ENCODE measurements around the gene PGC. TPM values are rescaled to one million over a fixed set of nuclear protein-coding genes. Genes with fewer than 3 reads are reported as not detected.

PGC gene
- polyA plus RNA-seq, 3 donors = not detected

DNA sequence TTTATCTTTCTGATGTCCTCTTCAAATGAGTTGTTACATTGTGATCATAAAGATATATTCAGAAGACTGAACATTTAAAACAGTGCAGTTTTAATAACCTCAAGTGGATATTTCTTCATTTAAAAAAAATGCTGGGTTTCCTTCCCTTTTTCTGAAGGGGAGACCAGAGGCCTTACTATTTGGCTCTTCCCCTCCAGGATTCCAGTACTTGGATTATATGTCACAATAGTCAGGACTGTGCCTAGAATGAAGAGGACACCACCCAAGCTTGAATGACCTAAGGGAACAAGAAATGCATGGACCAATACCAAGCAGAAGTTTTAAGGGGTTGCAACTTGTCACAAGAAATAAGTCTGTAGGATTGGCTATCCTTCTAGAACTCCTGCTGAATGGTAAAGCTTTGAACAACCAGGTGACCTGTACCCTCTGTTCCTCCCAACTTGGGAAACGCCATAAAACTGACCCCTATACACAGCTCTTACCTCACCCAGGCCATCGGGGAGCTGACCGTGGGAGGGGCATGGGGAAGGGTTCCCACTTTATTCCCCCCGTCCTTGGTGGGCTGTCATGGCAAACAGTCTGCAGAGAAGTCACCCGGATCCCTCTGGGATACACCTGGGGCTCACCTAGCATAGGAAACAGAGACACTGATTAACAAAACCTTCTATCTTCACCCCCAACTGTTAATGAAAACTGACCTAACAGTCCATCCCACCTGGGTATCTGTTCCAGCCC lies 30.5 kb upstream of the PGC start:
- 94% methylated on average over 2 of the region's 5 CpGs for WGBS (ENCODE audit: insufficient coverage)
- H3K4me3 Mint-ChIP-seq = peak overlapping the region in 1 of 2 donors; percentile 66
- no peaks in the 10 kb centered on the region for H3K9me3 ChIP-seq (replicated peaks in 1 of 2; ENCODE audit: control insufficient read depth in 1 of 2, insufficient read depth in 1 of 2, low read length in 2 of 2)
- TF ChIP-seq CTCF (IDR thresholded peaks at IDR 0.05) = no peak
- peaks cover 3 to 11% (median 4%) of the 10 kb centered on the region in 3 donors for H3K27me3 Mint-ChIP-seq (ENCODE audit: low read depth in 3 of 3)
- H3K4me2 ChIP-seq (replicated peaks; ENCODE audit: extremely low read depth, low read length, poor library complexity, severe bottlenecking) = peak overlapping the region; percentile 45
- H3K27me3 ChIP-seq (ENCODE audit: control insufficient read depth in 2 of 2, insufficient read depth in 2 of 2, low read length in 2 of 2) = peaks cover 0 to 3% of the 10 kb centered on the region in 2 donors
- no peaks in the 10 kb centered on the region for H3K9me3 Mint-ChIP-seq
- no peak overlapping the region for H2AFZ ChIP-seq (ENCODE audit: insufficient read depth, low read depth, low read length, poor library complexity, severe bottlenecking)
- H3K9ac ChIP-seq (ENCODE audit: insufficient read depth, low read length, poor library complexity, severe bottlenecking) = peak overlapping the region; percentile 10
- H4K20me1 ChIP-seq (ENCODE audit: insufficient read depth, low read length) = no peaks in the 10 kb centered on the region
- H3K36me3 ChIP-seq (replicated peaks in 1 of 2; ENCODE audit: control insufficient read depth in 1 of 2, insufficient read depth in 2 of 2, low read length in 2 of 2) = peaks cover 16 to 30% of the 10 kb centered on the region in 2 donors
- H3K27ac ChIP-seq (ENCODE audit: low read depth in 1 of 2, low read length in 2 of 2) = peak overlapping the region; percentile 60 to 62
- intact Hi-C loops (cut with micrococcal nuclease) = loop anchor here (5.0 to 10.0 kb wide), 3 partner anchors 70 to 173 kb away; no protein-coding TSS in a partner anchor
- peaks cover 44% of the 10 kb centered on the region for H3K4me1 Mint-ChIP-seq
- H3K36me3 Mint-ChIP-seq = peaks cover 26 to 39% of the 10 kb centered on the region in 2 donors
- H3K4me3 ChIP-seq (replicated peaks in 1 of 3; ENCODE audit: low read depth in 2 of 3, low read length in 3 of 3) = peak overlapping the region in 1 of 3 experiments; percentile 16
- peak; percentile 31 to 57 (median 45) for DNase-seq
- peak overlapping the region; percentile 67 to 92 (median 87) for H3K27ac Mint-ChIP-seq
- peaks cover 7% of the 10 kb centered on the region for H3K79me2 ChIP-seq (ENCODE audit: insufficient read depth, low read length)
- peaks cover 42 to 58% of the 10 kb centered on the region in 2 donors for H3K4me1 ChIP-seq (ENCODE audit: control insufficient read depth in 1 of 2, insufficient read depth in 2 of 2, low read length in 2 of 2)

DNA sequence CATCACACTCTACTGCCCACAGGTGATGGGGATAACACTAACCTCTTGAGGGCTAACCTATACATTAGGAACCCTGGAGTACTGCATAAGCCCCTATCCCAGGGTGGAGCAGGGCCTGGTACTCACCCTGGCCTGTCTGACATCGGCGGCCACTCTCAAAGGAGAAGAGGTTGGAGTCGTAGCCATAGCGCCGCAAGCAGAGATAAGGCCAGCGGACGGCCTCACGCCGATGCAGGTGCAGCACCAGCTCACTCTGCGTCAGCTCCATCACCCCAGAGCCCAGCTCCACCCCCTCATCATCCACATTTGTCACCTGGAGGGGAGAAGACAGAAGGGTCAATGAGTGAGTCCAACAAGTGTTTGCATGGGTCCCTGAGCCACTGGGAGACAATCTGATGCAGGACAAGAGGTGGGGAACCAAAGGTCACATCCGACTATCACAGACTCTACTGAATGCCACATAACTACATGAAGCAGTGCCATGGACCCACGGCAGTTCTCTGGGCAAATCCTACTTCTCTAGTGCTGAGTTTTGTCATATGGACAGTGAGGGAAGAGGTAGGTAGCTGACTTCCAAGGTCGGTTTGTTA lies 28.2 kb upstream of the PGC start:
- intact Hi-C loops (cut with micrococcal nuclease) = loop anchor here (5.0 to 10.0 kb wide), 3 partner anchors 68 to 171 kb away; no protein-coding TSS in a partner anchor
- Histone ChIP-seq H2AFZ (ENCODE audit: insufficient read depth, low read depth, low read length, poor library complexity, severe bottlenecking) (no peak overlapping the region), H3K4me1 (ENCODE audit: control insufficient read depth in 1 of 2, insufficient read depth in 2 of 2, low read length in 2 of 2) (peaks cover 31 to 41% of the 10 kb centered on the region in 2 donors), H3K9me3 (replicated peaks in 1 of 2; ENCODE audit: control insufficient read depth in 1 of 2, insufficient read depth in 1 of 2, low read length in 2 of 2) (no peaks in the 10 kb centered on the region), H3K79me2 (ENCODE audit: insufficient read depth, low read length) (peaks cover 7% of the 10 kb centered on the region), H3K36me3 (replicated peaks in 1 of 2; ENCODE audit: control insufficient read depth in 1 of 2, insufficient read depth in 2 of 2, low read length in 2 of 2) (peaks cover 39 to 54% of the 10 kb centered on the region in 2 donors), H3K9ac (ENCODE audit: insufficient read depth, low read length, poor library complexity, severe bottlenecking) (no peak overlapping the region), H3K4me2 (replicated peaks; ENCODE audit: extremely low read depth, low read length, poor library complexity, severe bottlenecking) (no peak overlapping the region), H3K4me3 (replicated peaks in 1 of 3; ENCODE audit: low read depth in 2 of 3, low read length in 3 of 3) (no peak overlapping the region), H3K27ac (ENCODE audit: low read depth in 1 of 2, low read length in 2 of 2) (no peak overlapping the region), H3K27me3 (ENCODE audit: control insufficient read depth in 2 of 2, insufficient read depth in 2 of 2, low read length in 2 of 2) (no peaks in the 10 kb centered on the region), H4K20me1 (ENCODE audit: insufficient read depth, low read length) (no peaks in the 10 kb centered on the region)
- H3K27ac Mint-ChIP-seq = no peak overlapping the region
- no peaks in the 10 kb centered on the region for H3K9me3 Mint-ChIP-seq
- no peak overlapping the region for H3K4me3 Mint-ChIP-seq
- no peak for TF ChIP-seq CTCF (IDR thresholded peaks at IDR 0.05)
- no peak for DNase-seq
- peaks cover 44 to 62% of the 10 kb centered on the region in 2 donors for H3K36me3 Mint-ChIP-seq
- no CpG with 5 or more reads among the region's 13 CpGs for WGBS (ENCODE audit: insufficient coverage)
- H3K27me3 Mint-ChIP-seq (ENCODE audit: low read depth in 3 of 3) = no peaks in the 10 kb centered on the region
- peaks cover 31% of the 10 kb centered on the region for H3K4me1 Mint-ChIP-seq

Measured in CD14-positive monocyte (primary cell).